Activated CD4-positive, alpha-beta T cell treated with anti-CD3 and anti-CD28 coated beads, Interleukin-2, amount 50 U/mL, for 4 hours (primary cell): ENCODE measurements around the gene HDAC4.

Experiments used
- DNase-seq, 2 experiments: peaks; one replicate each; pipeline ENCODE4 v3.0.0-alpha.2; 2020

HDAC4 gene

DNA sequence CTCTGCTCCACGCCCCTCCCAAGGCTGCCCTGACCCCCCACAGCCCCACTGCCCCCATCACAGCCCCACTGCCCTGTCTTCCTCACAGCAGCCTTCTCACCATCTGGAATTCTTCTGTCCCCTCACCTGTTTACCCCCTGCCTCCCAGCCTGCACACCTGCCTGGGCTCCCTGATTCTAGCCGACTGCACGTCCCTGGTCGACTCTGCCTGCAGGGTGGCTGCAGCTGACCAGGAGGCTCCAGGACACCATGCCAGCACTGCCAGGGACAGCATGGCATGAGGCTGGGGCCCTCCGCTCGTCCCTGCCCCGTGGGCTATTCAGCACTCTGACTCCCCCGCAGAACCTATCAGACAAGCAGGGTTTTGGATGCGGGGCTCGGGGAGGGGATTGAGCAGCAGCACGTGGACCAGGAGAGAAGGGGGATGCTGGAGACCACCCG lies 254.1 kb downstream of the HDAC4 start:
- DNase-seq = no peak

DNA sequence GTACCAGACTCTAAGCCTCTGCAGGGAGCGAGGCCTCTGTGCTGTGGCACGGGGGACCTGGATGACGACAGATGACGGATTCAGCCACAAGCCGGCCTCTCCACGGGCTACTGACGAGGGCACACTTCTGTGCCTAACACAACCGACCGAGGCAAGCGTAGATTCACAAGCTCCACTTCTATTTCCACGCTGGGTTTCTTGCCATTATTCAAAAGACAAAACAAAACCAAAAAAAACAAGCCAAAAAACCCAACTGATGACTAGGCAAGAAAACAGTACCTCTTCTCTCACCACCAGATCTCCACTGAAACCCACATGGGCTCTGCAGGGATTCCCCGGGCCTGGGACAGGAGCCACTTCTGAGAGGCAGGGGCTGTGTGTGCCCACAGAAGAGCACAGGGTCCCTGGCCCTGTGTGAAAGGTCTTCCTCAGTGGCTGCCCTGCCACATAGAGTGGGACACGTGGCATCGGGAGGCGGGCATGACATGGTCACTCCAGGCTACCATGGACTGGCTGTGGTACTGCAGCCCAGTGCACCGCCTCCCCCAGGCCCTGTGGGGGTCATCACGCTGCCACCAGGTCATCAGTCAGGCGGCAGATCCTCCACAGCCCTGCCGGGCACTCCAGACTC lies 254.7 kb downstream of the HDAC4 start:
- DNase-seq = no peak

GRCh38 chr2:239145601-239146000 lies 255.2 kb downstream of the HDAC4 start:
- DNase-seq = no peak

DNA sequence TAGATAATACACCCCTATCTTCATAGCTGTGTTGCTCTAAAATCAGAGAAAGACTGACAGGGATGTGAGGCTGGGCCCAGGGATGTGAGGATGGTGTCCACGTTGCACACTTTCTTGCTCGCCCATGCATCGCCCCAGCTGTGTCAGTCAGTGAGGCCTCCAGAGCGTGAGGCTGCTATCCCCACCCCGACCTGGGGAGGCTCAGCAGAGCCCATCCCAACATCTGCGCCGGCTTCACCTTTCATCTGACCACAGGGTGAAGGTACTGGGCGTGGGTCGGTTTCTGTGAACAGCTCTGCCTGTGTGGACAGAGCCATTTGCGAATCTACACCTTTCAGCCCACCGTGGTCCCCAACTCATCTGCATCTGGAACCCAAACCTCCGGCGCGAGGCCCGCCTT lies 255.7 kb downstream of the HDAC4 start:
- DNase-seq = no peak

- no peak for DNase-seq
These were observed 256.2 kb downstream of the HDAC4 start for GRCh38 chr2:239144713-239144999.

DNA sequence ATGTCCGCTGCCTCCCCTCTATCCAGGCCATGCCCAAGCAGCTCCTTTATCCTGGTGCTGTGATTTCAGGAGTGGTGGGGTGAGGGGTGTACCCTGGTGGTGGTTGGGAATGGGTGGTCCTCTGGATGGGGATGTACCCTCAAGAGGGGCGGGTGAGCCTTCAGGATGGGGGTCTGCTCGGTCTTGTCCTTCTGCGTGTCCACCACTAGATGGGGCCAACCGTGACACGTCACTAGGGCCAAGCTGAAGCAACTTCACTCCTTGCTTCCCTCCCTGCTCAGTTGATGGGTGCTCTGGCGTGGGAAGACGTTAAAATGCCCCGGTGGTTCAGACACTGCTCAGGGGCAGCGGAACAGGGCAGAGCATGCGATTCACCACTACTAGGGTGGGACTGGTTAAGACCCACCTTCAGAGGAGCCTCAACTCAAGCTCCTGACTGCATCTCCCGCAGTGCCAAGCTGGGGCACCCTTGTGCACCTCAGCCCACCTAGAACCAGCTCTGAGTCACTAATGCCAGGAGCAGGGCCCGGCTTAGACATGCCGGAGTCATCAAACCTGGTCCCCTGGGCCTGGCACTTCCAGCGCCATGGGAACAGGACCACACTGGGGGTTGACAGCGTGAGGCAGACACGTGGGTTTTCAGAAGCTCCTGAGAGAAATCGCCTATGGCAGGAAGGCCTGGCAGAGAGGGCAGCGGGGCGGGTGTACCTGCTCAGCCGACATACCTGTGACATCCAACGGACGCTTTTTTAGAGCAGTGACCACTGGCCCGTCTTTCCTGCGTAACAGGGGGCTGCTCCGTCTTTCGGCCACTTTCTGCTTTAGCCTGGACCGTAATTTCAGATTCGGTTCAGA lies 256.7 kb downstream of the HDAC4 start:
- DNase-seq = peak in 1 of 2 experiments; percentile 14

DNA sequence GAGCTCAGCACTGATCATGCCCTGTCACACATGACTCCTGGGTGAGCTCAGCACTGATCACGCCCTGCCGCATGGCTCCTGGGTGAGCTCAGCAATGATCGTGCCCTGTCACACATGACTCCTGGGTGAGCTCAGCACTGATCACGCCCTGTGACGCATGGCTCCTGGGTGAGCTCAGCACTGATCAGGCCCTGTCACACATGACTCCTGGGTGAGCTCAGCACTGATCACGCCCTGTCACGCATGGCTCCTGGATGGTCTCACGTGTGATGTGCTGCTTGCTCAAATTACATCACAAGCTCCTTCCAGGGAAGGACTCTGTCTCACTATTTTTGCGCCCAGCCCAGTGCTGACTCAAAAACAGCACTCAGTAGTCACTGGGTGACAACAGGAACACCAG lies 258.0 kb downstream of the HDAC4 start:
- DNase-seq = no peak

GRCh38 chr2:239142296-239142695 lies 258.5 kb downstream of the HDAC4 start:
- DNase-seq = no peak

GRCh38 chr2:239141021-239141760 lies 259.6 kb downstream of the HDAC4 start:
- no peak for DNase-seq

- DNase-seq = no peak
These were observed 260.3 kb downstream of the HDAC4 start for GRCh38 chr2:239140346-239141020.

GRCh38 chr2:239139566-239139965 lies 261.3 kb downstream of the HDAC4 start:
- no peak for DNase-seq

DNA sequence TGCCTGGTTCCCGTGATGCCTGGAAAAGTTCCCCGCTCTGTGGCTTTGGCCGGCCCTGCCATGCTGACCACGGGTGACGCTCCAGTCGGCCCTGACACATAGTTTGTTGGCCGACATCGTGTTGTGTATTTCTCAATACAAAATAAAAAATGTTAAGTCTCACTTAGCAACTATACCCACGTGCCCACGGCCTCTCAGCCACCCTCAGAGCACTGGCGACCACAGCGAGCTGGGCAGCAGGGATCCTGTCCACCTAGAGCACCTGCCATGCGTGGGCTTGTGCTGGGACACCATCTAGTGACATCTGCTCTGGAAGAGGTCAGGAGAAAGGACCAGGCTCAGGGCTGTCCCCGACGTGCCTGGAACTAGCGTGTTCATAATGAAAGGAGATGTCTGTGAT lies 261.7 kb downstream of the HDAC4 start:
- DNase-seq = no peak

GRCh38 chr2:239138610-239139009 lies 262.2 kb downstream of the HDAC4 start:
- DNase-seq = no peak

- no peak for DNase-seq
These were observed 262.9 kb downstream of the HDAC4 start for GRCh38 chr2:239137898-239138283.

DNA sequence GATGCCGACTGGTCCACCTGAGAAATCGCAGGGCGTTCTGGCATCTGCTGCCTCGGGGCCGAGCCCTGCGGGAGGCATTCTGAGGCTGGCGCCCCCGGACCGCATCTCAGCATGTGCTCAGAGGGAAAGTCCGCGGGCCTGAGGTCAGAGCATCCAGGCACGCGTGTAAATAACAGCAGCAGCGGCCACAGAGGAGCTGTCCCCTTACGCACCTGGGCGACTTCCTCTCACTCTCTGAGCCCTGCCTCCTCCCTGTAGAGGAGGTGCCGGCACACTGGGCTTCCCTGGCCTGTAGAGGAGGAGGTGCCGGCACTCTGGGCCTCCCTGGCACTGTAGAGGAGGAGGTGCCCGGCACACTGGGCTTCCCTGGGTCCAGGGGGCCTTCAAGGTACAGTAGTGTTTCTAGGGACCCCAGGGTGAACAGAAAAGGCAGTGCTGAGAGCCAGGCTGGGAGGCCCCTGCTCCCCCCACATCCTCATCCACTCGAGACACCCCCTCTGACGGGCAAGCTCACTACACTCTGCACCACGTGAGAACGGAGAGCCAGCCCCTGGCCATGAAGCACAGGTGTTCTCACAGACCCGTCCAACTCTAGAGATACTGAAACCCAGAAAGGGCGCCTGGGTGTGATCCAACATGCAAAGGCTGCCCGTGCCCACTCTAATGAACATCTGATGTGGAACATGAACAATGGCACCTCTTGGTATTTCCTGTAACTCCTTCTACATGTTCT lies 263.5 kb downstream of the HDAC4 start:
- no peak for DNase-seq

GRCh38 chr2:239136762-239137161 lies 264.1 kb downstream of the HDAC4 start:
- DNase-seq = no peak

DNA sequence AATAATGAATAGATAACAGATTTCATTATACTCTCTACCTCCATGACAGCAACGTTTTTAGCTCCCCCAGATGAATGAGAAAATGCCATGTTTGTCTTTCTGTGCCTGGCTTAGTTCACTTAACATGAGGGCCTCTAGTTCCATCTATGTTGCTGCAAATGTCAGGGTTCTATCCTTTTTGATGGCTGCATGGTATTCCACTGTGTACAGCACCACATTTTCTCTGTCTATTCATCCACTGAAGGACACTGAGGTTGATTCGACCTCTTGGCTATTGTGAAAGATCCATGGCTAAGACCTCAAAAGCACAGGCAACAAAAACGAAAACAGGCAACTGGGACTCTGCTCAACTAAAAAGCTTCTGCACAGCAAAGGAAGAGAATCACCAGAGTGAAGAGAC lies 264.6 kb downstream of the HDAC4 start:
- no peak for DNase-seq

GRCh38 chr2:239135531-239135930 lies 265.3 kb downstream of the HDAC4 start:
- DNase-seq = no peak

DNA sequence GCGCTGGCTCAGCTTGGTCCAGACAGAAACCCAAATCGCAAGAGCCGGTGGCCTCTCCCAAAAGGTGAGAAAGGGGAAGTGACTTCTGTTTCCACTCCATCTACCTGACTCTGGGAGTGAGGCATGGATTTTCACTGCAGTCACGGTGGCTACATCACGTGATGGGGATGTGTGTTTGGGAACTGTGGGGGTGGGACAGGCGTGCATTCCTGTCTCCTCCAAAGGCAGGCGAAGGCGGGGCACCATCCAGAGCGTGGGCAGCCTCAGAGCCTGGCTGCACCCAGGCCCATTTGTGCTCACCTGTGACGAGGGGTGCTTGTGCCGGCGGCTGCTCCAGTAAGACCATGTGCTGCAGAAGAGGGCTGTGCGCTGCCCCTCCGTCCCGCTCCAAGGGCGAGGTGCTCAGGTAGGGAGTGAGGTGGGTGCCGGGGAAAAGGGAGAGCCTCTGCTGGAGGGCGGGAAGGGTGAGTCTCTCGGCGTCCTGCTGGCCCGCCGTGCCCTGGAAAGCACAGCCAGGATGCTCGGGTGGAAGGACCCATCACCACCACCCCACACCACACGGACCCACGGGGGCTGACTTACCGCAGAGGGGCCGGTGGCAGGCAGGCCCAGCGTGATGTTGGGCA lies 266.8 kb downstream of the HDAC4 start:
- no peak for DNase-seq

GRCh38 chr2:239132786-239133185 lies 268.0 kb downstream of the HDAC4 start:
- no peak for DNase-seq

DNA sequence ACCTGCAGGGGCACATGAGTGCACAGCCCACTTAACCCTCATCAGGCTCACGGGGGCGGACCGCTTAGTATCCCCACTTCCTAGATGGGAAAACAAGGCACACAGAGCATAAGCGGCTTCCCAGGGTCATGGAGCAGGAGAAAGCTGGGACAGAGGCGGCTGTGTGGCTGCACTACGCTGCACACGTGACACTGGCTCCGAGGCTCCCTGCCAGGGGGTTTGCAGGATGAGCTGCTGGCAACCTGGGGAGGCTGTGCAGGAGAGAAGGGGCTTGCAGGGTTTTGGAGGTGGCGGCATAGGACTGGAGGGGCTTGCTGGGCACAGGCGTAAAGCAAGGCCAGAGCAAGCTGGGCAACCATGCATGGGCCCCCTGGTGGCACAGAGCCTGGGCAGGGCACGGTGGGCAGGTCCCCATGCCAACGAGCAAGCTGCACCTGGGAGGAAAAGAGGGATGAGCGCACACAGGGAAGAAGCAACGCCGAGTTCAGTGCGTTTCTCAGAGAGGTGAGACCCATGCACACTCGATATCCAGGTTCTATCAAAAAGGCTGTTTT lies 268.6 kb downstream of the HDAC4 start:
- DNase-seq = no peak

DNA sequence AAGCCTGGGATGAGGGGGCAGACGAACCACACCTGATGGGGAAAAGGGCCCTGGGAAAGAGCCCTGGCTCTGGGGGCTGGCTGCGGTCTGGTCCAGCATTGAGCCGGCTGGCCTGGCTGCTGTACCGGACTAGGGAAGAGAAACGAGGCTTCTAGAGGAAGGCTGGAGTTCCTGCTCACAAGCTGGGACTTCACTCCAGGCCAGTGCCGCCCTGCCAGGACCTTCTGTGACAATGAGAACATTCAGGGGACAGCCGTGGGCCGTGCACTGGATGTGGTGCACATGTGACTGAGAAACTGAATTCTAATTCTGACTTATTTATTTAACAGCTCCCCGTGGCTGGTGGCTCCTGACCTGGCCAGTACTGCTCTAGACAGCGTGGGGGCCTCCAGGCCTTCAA lies 269.3 kb downstream of the HDAC4 start:
- no peak for DNase-seq
